Measurements from ENCODE around the gene VDR. TPM values are rescaled to one million over a fixed set of nuclear protein-coding genes. Genes with fewer than 3 reads are reported as not detected.

VDR gene
- polyA plus RNA-seq, 1 donor (not counting 4 experiments of a cell fraction or from before 2014, with no cell fraction given), result 43.3 TPM

DNA sequence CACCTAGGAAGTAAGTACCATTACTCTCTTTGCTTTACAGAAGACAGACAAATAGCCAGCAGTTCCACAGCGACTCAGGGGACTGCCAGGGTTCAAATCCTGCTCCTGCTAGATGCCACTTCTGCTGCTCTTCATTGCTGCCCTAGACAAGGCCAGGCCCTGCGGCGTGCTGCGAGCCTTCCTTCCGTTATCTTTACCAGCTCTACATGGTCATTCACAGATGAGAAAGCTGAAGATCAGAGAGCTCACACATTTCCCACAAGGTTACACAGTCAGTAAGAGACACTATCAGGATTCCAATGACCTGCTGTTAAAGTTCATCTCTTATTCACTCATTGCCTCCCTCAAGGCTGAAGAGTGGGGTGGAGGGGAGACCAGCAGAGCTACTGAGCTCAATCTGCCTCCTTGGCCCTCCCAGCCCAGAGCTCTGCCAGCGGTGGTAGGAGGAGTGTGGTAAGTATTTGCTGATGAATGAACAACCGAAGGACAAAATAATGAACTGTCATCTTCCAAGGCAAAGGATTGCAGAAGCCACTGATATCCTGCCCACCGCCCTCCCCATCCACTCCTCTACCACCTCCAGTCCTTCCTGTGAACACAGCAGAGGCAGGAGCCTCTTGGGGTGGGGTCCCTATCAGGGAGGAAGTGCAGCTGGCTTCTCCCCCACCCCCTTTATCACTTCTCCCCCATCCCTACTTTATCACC, 70.4 kb downstream of the VDR start:
- no peak for TF ChIP-seq EZH2 (IDR thresholded peaks at IDR 0.05; ENCODE audit: low read length)
- TF ChIP-seq CTCF (optimal IDR thresholded peaks at IDR 0.05 in 1 of 3, IDR thresholded peaks at IDR 0.05 in 1 of 3, conservative IDR thresholded peaks at IDR 0.05 in 1 of 3; ENCODE audit: extremely low read depth in 1 of 3, insufficient read depth in 2 of 3, low read length in 3 of 3), result no peak
- H3K4me1 ChIP-seq (ENCODE audit: control insufficient read depth, extremely low read depth, insufficient read depth, low read length), result peaks cover 23% of the 10 kb centered on the region

DNA sequence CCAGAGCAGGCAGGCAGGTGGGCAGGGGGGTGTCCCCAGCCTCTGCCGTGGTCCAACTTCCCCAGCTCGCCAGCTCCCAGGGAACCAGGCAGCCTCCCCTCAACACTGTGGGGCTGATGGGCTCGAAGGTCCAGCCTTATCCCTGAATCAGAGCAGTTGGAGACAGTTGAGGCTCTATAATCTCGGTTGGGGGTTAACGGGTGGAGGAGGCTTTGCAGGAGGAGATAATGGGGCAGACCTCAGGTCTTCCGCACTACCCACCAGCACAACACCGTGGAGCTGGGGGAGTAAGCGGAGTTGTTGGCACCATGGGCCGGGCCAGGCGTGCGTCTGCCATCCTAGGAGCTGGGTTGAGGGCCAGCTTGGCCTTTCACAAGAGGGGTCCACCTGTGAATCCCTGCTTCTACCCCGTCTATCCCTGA, 71.2 kb downstream of the VDR start:
- H3K27ac ChIP-seq (ENCODE audit: control insufficient read depth, insufficient read depth, low read length), result no peak overlapping the region
- no peak overlapping the region for H2AFZ ChIP-seq (ENCODE audit: control insufficient read depth, low read length)
- FAIRE-seq, result no peak
- DNase-seq (ENCODE audit: low read depth, low spot score), result no peak
- H3K79me2 ChIP-seq (ENCODE audit: control insufficient read depth, insufficient read depth, low read length), result no peaks in the 10 kb centered on the region
- no peak overlapping the region for H3K9ac ChIP-seq (ENCODE audit: control insufficient read depth, extremely low read depth, insufficient read depth, low read length)
- no peak overlapping the region for H3K4me3 ChIP-seq (ENCODE audit: control insufficient read depth in 2 of 3, extremely low read depth in 1 of 3, insufficient read depth in 2 of 3, low read depth in 1 of 3, low read length in 3 of 3)
- no peaks in the 10 kb centered on the region for H3K27me3 ChIP-seq (ENCODE audit: control insufficient read depth, extremely low read depth, insufficient read depth, low read length)
- no peak for TF ChIP-seq EZH2 (IDR thresholded peaks at IDR 0.05; ENCODE audit: low read length)
- H3K9me1 ChIP-seq (ENCODE audit: control insufficient read depth, extremely low read depth, insufficient read depth, low read length), result peaks cover 3% of the 10 kb centered on the region
- no peaks in the 10 kb centered on the region for H3K36me3 ChIP-seq (ENCODE audit: control insufficient read depth in 2 of 2, extremely low read depth in 1 of 2, insufficient read depth in 2 of 2, low read length in 2 of 2)
- dilution Hi-C loops (cut with MboI; ENCODE audit: extremely low pct_ligation_motif_present, low sequenced_read_pairs), result no loop called here
- H3K4me1 ChIP-seq (ENCODE audit: control insufficient read depth, extremely low read depth, insufficient read depth, low read length), result peaks cover 29% of the 10 kb centered on the region
- H4K20me1 ChIP-seq (ENCODE audit: control insufficient read depth, extremely low read depth, insufficient read depth, low read length), result no peaks in the 10 kb centered on the region
- H3K9me3 ChIP-seq (ENCODE audit: control insufficient read depth, low read depth, low read length), result no peaks in the 10 kb centered on the region
- H3K4me2 ChIP-seq (ENCODE audit: control insufficient read depth, extremely low read depth, insufficient read depth, low read depth, low read length), result no peak overlapping the region

More for the DNA sequence above, 70.4 kb downstream of the VDR start:
- Histone ChIP-seq H3K79me2 (ENCODE audit: control insufficient read depth, insufficient read depth, low read length) (no peaks in the 10 kb centered on the region), H4K20me1 (ENCODE audit: control insufficient read depth, extremely low read depth, insufficient read depth, low read length) (no peaks in the 10 kb centered on the region), H3K4me3 (ENCODE audit: control insufficient read depth in 2 of 3, extremely low read depth in 1 of 3, insufficient read depth in 2 of 3, low read depth in 1 of 3, low read length in 3 of 3) (no peak overlapping the region), H3K4me2 (ENCODE audit: control insufficient read depth, extremely low read depth, insufficient read depth, low read depth, low read length) (no peak overlapping the region), H3K9me3 (ENCODE audit: control insufficient read depth, low read depth, low read length) (no peaks in the 10 kb centered on the region), H3K27me3 (ENCODE audit: control insufficient read depth, extremely low read depth, insufficient read depth, low read length) (no peaks in the 10 kb centered on the region), H3K36me3 (ENCODE audit: control insufficient read depth in 2 of 2, extremely low read depth in 1 of 2, insufficient read depth in 2 of 2, low read length in 2 of 2) (no peaks in the 10 kb centered on the region), H2AFZ (ENCODE audit: control insufficient read depth, low read length) (no peak overlapping the region), H3K9ac (ENCODE audit: control insufficient read depth, extremely low read depth, insufficient read depth, low read length) (no peak overlapping the region), H3K27ac (ENCODE audit: control insufficient read depth, insufficient read depth, low read length) (no peak overlapping the region), H3K9me1 (ENCODE audit: control insufficient read depth, extremely low read depth, insufficient read depth, low read length) (peaks cover 3% of the 10 kb centered on the region)
- DNase-seq (ENCODE audit: low read depth, low spot score) (no peak), FAIRE-seq (no peak)
- dilution Hi-C loops (cut with MboI; ENCODE audit: extremely low pct_ligation_motif_present, low sequenced_read_pairs), result no loop called here
